Measurements from ENCODE around the gene RHOF. TPM values are rescaled to one million over a fixed set of nuclear protein-coding genes. Genes with fewer than 3 reads are reported as not detected.

Gene RHOF
- total and polyA plus RNA-seq, 4 donors, result 0.97 to 7.0 (median 3.5) TPM

- Histone ChIP-seq H3K4me3 (ENCODE audit: low read depth in 1 of 3, low read length in 3 of 3) (no peak overlapping the region), H3K9me3 (ENCODE audit: control insufficient read depth in 4 of 4, low read length in 3 of 4) (no peaks in the 10 kb centered on the region), H3K27me3 (ENCODE audit: control insufficient read depth in 4 of 4, insufficient read depth in 4 of 4, low read length in 3 of 4) (no peaks in the 10 kb centered on the region), H3K36me3 (ENCODE audit: control insufficient read depth in 4 of 4, insufficient read depth in 3 of 4, low read depth in 1 of 4, low read length in 3 of 4) (peaks cover 0 to 4% (median 0%) of the 10 kb centered on the region in 4 donors), H3K27ac (ENCODE audit: low read depth in 1 of 2, low read length in 2 of 2) (no peak overlapping the region), H3K9ac (ENCODE audit: low read depth in 1 of 2, low read length in 2 of 2) (no peak overlapping the region), H3K4me1 (ENCODE audit: control insufficient read depth in 4 of 4, insufficient read depth in 4 of 4, low read length in 3 of 4) (peaks cover 0 to 6% (median 5%) of the 10 kb centered on the region in 4 donors)
- TF ChIP-seq YY1 (IDR thresholded peaks at IDR 0.05) (no peak), EGR1 (IDR thresholded peaks at IDR 0.05; ENCODE audit: low read depth in 2 of 2) (no peak), HNF4G (IDR thresholded peaks at IDR 0.05) (no peak), TAF1 (conservative IDR thresholded peaks at IDR 0.05) (no peak), RAD21 (IDR thresholded peaks at IDR 0.05) (no peak), CTCF (IDR thresholded peaks at IDR 0.05; ENCODE audit: low read depth, low read length, missing input control) (no peak), JUND (IDR thresholded peaks at IDR 0.05) (no peak), HNF4A (conservative IDR thresholded peaks at IDR 0.05) (no peak), GABPA (IDR thresholded peaks at IDR 0.05 in 1 of 2, conservative IDR thresholded peaks at IDR 0.05 in 1 of 2) (no peak), FOXA2 (IDR thresholded peaks at IDR 0.05) (no peak), SP1 (IDR thresholded peaks at IDR 0.05) (no peak), RXRA (IDR thresholded peaks at IDR 0.05) (no peak)
- TF ChIP-seq, protein P1, sequence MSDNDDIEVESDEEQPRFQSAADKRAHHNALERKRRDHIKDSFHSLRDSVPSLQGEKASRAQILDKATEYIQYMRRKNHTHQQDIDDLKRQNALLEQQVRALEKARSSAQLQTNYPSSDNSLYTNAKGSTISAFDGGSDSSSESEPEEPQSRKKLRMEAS (IDR thresholded peaks at IDR 0.05), result no peak
- TF ChIP-seq, protein P2, sequence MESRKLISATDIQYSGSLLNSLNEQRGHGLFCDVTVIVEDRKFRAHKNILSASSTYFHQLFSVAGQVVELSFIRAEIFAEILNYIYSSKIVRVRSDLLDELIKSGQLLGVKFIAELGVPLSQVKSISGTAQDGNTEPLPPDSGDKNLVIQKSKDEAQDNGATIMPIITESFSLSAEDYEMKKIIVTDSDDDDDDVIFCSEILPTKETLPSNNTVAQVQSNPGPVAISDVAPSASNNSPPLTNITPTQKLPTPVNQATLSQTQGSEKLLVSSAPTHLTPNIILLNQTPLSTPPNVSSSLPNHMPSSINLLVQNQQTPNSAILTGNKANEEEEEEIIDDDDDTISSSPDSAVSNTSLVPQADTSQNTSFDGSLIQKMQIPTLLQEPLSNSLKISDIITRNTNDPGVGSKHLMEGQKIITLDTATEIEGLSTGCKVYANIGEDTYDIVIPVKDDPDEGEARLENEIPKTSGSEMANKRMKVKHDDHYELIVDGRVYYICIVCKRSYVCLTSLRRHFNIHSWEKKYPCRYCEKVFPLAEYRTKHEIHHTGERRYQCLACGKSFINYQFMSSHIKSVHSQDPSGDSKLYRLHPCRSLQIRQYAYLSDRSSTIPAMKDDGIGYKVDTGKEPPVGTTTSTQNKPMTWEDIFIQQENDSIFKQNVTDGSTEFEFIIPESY (IDR thresholded peaks at IDR 0.05), result no peak
- TF ChIP-seq, protein P3, sequence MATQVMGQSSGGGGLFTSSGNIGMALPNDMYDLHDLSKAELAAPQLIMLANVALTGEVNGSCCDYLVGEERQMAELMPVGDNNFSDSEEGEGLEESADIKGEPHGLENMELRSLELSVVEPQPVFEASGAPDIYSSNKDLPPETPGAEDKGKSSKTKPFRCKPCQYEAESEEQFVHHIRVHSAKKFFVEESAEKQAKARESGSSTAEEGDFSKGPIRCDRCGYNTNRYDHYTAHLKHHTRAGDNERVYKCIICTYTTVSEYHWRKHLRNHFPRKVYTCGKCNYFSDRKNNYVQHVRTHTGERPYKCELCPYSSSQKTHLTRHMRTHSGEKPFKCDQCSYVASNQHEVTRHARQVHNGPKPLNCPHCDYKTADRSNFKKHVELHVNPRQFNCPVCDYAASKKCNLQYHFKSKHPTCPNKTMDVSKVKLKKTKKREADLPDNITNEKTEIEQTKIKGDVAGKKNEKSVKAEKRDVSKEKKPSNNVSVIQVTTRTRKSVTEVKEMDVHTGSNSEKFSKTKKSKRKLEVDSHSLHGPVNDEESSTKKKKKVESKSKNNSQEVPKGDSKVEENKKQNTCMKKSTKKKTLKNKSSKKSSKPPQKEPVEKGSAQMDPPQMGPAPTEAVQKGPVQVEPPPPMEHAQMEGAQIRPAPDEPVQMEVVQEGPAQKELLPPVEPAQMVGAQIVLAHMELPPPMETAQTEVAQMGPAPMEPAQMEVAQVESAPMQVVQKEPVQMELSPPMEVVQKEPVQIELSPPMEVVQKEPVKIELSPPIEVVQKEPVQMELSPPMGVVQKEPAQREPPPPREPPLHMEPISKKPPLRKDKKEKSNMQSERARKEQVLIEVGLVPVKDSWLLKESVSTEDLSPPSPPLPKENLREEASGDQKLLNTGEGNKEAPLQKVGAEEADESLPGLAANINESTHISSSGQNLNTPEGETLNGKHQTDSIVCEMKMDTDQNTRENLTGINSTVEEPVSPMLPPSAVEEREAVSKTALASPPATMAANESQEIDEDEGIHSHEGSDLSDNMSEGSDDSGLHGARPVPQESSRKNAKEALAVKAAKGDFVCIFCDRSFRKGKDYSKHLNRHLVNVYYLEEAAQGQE (IDR thresholded peaks at IDR 0.05), result no peak
- WGBS, result 94% methylated on average over 11 of the region's 11 CpGs
- DNase-seq (ENCODE audit: low spot score), result no peak
These were observed 13.1 kb downstream of the RHOF start for GRCh38 chr12:121780429-121780828.

DNA sequence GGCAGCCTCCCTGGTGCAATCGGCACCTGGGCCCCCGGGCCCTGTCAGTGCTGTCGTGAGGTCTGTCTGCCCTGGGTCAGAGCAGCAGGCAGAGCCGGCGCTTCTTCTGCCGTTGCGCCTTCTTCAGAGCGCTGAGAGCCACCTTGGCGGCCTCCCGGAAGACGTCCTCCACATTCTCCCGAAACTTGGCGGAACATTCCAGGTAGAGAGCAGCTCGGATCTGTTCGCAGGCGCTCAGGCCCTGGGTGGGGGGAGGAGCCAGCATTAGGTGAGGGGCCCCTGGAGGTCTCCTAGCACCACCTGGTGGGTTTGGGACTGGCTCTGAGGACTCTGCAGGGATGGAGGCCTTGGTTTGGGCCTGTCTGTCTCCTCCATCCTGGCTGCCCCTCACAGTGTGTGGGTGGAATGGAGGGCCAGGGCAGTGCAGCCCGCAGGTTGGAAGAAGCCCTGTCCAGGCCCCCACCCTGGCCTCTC is 14.0 kb downstream of the RHOF start:
- no peaks in the 10 kb centered on the region for H3K27me3 ChIP-seq (ENCODE audit: control insufficient read depth in 4 of 4, insufficient read depth in 4 of 4, low read length in 3 of 4)
- no peaks in the 10 kb centered on the region for H3K9me3 ChIP-seq (ENCODE audit: control insufficient read depth in 4 of 4, low read length in 3 of 4)
- DNase-seq (ENCODE audit: low spot score), result no peak
- H3K4me1 ChIP-seq (ENCODE audit: control insufficient read depth in 4 of 4, insufficient read depth in 4 of 4, low read length in 3 of 4), result peaks cover 0 to 3% (median under 1%) of the 10 kb centered on the region in 4 donors
- peaks cover 0 to 4% (median 0%) of the 10 kb centered on the region in 4 donors for H3K36me3 ChIP-seq (ENCODE audit: control insufficient read depth in 4 of 4, insufficient read depth in 3 of 4, low read depth in 1 of 4, low read length in 3 of 4)
- H3K27ac ChIP-seq (ENCODE audit: low read depth in 1 of 2, low read length in 2 of 2), result no peak overlapping the region
- WGBS, result 97% methylated on average over 17 of the region's 17 CpGs
- no peak overlapping the region for H3K4me3 ChIP-seq (ENCODE audit: low read depth in 1 of 3, low read length in 3 of 3)
- no peak overlapping the region for H3K9ac ChIP-seq (ENCODE audit: low read depth in 1 of 2, low read length in 2 of 2)
- TF ChIP-seq TAF1 (conservative IDR thresholded peaks at IDR 0.05) (no peak), RAD21 (IDR thresholded peaks at IDR 0.05) (no peak), YY1 (IDR thresholded peaks at IDR 0.05) (no peak), SP1 (IDR thresholded peaks at IDR 0.05) (no peak), HNF4A (conservative IDR thresholded peaks at IDR 0.05) (no peak), NR2F2 (IDR thresholded peaks at IDR 0.05) (no peak), FOXA2 (IDR thresholded peaks at IDR 0.05) (no peak), HNF4G (IDR thresholded peaks at IDR 0.05) (no peak), GABPA (IDR thresholded peaks at IDR 0.05 in 1 of 2, conservative IDR thresholded peaks at IDR 0.05 in 1 of 2) (no peak), FOXA1 (IDR thresholded peaks at IDR 0.05) (no peak), EGR1 (IDR thresholded peaks at IDR 0.05; ENCODE audit: low read depth in 2 of 2) (no peak), RXRA (IDR thresholded peaks at IDR 0.05) (no peak)
- TF ChIP-seq, protein P4, sequence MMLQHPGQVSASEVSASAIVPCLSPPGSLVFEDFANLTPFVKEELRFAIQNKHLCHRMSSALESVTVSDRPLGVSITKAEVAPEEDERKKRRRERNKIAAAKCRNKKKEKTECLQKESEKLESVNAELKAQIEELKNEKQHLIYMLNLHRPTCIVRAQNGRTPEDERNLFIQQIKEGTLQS (IDR thresholded peaks at IDR 0.05), result no peak
- TF ChIP-seq, protein P3 (IDR thresholded peaks at IDR 0.05), result no peak
